Neural cell (in vitro differentiated cells): ENCODE results near the gene PXDN.

Experiments
- CTCF ChIP-seq: fragments of 450-650 bp; IDR thresholded peaks from 2 replicates; pipeline ENCODE4 v1.5.1; 2014; ENCODE audit warnings: antibody characterized with exemption, mild to moderate bottlenecking, moderate library complexity; ENCODE audit not compliant: poor library complexity, severe bottlenecking
- EP300 ChIP-seq: fragments of 450-650 bp; conservative IDR thresholded peaks from 2 replicates; pipeline ENCODE4 v1.6.1; 2014; ENCODE audit warnings: antibody characterized with exemption, mild to moderate bottlenecking, moderate library complexity; ENCODE audit not compliant: poor library complexity, severe bottlenecking
- EZH2 ChIP-seq: fragments of 200-600, 300-800 bp; shearing (Covaris generic), sonication (generic); IDR thresholded peaks from 2 replicates; pipeline ENCODE4 v1.6.1; 2014; ENCODE audit warnings: antibody characterized with exemption, low read length, borderline replicate concordance, mild to moderate bottlenecking; ENCODE audit not compliant: insufficient read depth, poor library complexity, severe bottlenecking
- MXI1 ChIP-seq: fragments of 450-650 bp; conservative IDR thresholded peaks from 2 replicates; pipeline ENCODE4 v1.6.1; 2014; ENCODE audit warnings: antibody characterized with exemption, mild to moderate bottlenecking; ENCODE audit not compliant: poor library complexity, severe bottlenecking
- POLR2AphosphoS5 ChIP-seq: IDR thresholded peaks from 2 replicates; pipeline ENCODE4 v1.6.1; 2012
- RAD21 ChIP-seq: fragments of 450-650 bp; conservative IDR thresholded peaks from 2 replicates; pipeline ENCODE4 v1.6.1; 2014; ENCODE audit warnings: antibody characterized with exemption, mild to moderate bottlenecking, moderate library complexity
- REST ChIP-seq: IDR thresholded peaks from 2 replicates; pipeline ENCODE4 v1.6.1; 2012; ENCODE audit warnings: borderline replicate concordance
- SMC3 ChIP-seq: fragments of 450-650 bp; conservative IDR thresholded peaks from 2 replicates; pipeline ENCODE4 v1.6.1; 2014; ENCODE audit warnings: antibody characterized with exemption, mild to moderate bottlenecking, moderate library complexity; ENCODE audit not compliant: poor library complexity
- TAF1 ChIP-seq: IDR thresholded peaks from 2 replicates; pipeline ENCODE4 v1.6.1; 2012; ENCODE audit warnings: low read depth

- TF ChIP-seq REST, result no peak
- no peak for TF ChIP-seq EZH2
- TF ChIP-seq CTCF, result no peak
- TF ChIP-seq TAF1, result no peak
- no peak for TF ChIP-seq EP300
- no peak for TF ChIP-seq MXI1
- no peak for TF ChIP-seq POLR2AphosphoS5
- no peak for TF ChIP-seq RAD21
- TF ChIP-seq SMC3, result no peak
Observed at GRCh38 chr2:1701020-1701419, 43.3 kb downstream of the PXDN start.
